ENCODE data around the gene ZNF723.
"Not testable (repeated sequence)": the region's sequence is repeated elsewhere in the genome, so short reads cannot be mapped to it uniquely, and the experiment has no call there.

Gene ZNF723

GRCh38 chr19:22832031-22832762 lies at the start of gene ZNF723:
TSS of gene ZNF723 (plus strand) at chr19:22832291. CDS start at chr19:22832380, 89 bp downstream.
- DNase-seq = no peak

DNA sequence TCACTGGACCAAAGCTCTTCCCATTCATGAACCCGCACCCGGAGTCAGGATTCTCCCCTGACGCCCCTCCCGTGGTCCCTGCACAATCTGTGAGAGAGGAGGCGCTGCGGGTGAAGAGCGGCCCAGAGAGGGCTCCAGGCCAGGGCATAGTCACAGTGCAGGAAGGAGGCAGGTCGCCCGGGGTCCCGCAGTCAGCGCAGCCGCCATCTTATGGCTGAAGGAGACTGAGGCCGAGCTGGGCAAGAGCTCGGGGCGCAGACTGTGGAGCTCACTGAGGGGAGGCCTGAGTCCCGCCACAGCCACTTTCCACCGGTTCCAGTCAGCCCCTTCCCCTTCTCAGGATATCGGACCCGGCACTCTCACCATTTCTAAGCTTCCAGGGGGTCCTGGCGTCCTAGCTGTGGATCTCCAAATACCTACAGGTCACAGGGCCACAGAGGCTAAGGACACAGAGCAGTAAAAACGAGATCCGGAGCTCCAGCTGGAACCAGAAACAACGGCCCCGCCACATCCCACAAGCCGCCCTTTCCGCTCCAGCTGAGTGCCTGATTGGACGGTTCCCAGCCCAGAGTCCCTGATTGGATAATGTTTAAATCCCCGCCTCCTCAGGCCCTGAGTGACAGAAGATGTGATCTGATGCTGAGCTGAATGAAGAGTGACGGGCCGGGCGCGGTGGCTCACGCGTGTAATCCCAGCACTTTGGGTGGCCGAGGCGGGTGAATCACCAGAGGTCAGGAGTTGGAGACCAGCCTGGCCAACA lies 48.3 kb upstream of the ZNF723 start, which contains the start of gene ZNF99:
TSS of gene ZNF99 (minus strand) at position 501 of the 760 bp plus-strand sequence. CDS start at position 366, 135 bp downstream.
- no peak for DNase-seq

DNA sequence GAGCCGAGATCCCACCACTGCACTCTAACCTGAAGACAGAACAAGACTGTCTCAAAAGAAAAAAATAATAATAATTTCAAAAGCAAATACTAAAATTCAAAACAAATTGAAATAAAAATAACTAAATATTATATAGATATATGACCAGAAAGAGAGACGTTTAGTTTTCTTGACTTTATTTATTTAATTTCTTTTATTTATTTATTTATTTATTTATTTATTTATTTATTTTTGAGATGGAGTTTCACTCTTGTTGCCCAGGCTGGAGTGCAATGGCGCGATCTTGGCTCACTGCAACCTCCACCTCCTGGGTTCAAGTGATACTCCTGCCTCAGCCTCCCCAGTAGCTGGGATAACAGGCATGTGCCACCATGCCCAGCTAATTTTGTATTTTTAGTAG lies 39.2 kb upstream of the ZNF723 start:
- DNase-seq = not testable (repeated sequence)

DNA sequence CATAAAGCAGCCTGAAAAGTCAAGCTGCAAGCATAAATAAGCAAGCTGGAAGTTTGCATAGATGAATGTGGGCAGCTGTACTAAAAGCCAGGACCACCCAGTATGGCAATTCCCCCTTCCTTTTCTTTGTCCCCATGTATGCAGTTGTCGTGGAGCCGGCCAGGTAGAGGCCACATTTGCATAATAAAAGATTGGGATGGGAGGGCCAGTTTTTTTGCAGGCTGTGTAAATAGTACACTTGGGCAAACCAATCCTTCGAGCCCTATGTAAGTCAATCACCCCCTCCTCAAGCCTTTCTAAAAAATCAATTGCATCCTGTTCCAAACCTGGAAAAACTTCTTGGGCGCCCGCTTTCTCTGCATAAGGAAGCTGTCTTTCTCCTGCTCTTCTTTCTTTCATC lies 35.1 kb upstream of the ZNF723 start:
- no peak for DNase-seq

GRCh38 chr19:22806418-22806817 lies 25.7 kb upstream of the ZNF723 start:
- DNase-seq = no peak

DNA sequence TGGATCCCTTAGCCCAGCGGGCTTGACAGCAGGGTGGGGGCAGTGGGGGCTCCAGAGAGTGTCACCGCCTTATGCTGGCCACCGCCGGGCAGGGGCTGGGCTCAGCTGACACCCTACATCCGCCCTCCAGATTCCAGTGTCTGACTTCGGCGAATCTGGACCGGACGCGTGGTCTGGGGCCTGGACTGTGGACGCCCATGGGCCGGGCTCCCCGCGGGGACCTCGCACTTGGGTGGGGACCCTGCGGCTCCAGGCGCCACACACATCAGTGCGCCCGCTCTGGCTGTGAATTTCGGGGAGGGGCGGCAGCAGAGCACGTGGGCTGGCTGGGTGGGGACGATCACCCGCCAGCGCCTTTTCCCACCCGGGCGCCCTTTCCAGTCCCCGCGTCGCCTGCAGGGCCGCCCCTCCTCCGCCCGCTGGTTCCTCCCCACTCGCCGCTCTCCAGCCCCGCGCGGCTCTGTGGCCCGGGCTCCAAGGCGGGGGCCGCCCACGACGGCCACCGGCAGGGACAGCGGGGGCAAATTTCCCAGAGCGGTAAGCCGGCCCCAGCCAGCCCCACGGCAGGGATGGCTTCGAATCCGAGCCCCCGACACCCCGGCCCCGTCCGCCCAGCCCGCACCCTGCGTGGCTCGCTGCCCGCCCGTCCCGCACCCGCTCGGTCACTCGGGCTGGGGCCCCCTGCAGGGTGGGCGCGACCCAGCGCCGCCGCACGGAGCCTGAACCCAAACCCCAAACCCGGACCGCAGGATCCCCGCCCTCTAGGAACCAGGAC lies 24.8 kb upstream of the ZNF723 start:
- DNase-seq = no peak

GRCh38 chr19:22814124-22814523 lies 18.0 kb upstream of the ZNF723 start:
- no peak for DNase-seq

DNA sequence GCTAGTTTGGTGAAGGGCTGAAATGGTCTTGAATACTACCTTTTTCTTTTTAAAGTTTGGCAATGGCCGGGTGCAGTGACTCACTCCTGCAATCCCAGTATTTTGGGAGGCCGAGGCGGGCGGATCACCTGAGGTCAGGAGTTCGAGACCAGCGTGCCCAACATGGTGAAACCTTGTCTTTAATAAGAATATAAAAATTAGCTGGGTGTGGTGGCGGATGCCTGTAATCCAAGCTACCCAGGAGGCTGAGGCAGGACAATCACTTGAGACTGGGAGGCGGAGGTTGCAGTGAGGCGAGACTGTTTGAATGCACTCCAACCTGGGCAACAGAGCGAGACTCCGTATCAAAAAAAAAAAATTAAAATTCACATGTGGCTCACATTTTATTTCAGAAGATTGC lies 880 bp upstream of the ZNF723 start:
- no peak for DNase-seq

DNA sequence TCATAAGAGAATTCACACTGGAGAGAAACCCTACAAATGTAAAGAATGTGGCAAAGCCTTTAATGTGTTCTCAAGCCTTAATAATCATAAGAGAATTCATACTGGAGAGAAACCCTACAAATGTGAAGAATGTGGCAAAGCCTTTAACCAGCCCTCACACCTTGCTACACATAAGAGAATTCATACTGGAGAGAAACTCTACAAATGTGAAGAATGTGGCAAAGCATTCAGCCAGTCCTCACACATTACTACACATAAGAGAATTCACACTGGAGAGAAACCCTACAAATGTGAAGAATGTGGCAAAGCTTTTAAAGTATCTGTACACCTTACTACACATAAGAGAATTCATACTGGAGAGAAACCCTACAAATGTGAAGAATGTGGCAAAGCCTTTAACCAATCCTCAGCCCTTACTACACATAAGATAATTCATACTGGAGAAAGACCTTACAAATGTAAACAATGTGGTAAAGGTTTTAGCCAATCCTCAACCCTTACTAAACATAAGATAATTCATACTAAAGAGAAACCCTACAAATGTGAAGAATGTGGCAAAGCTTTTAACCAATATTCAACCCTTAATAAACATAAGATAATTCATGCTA lies 25.7 kb downstream of the ZNF723 start:
- DNase-seq = not testable (repeated sequence)

DNA sequence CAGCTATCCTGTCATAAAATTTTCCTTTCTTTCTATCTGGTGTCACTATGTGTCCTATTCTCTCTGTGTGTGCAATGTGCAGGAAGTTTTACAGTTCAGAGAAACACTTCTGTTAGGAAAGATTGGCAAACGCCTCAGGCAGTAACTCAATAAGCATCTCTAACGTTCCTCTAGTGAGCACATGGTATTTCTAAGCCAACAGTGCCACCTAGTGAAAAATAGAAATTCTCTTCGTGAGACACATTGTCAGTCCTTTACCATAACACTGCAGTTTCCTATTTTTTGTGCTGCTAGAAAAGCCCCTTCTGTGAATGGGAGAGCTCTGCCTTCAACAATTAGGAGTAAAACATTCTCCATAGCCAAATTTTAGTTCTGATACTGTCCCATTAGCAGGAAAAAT lies 50.7 kb downstream of the ZNF723 start:
- no peak for DNase-seq

GRCh38 chr19:22893855-22894270 lies 61.8 kb downstream of the ZNF723 start:
- DNase-seq = no peak

- no peak for DNase-seq
These were observed 69.5 kb downstream of the ZNF723 start for GRCh38 chr19:22901431-22902130.
